H1 (cell line): ENCODE results near the gene PSKH1. TPM values are rescaled to one million over a fixed set of nuclear protein-coding genes. Genes with fewer than 3 reads are reported as not detected.

Experiments
- JUN ChIP-seq: IDR thresholded peaks from 2 replicates; pipeline ENCODE4 v1.6.1; 2011; ENCODE audit warnings: low read depth, mild to moderate bottlenecking, improper control_type of control experiment, low read length
- polyA plus RNA-seq, 7 experiments: library from polyadenylated mRNA; depleted of rRNA in 3 of 7; stranded (reverse) in 5 of 7; unstranded in 2 of 7; fragments of >200 nt in 5 of 7; fragments of 200-250 nt in 2 of 7; gene quantifications; 1 replicate in 5 of 7; 2 replicates in 1 of 7; 4 replicates in 1 of 7; pipeline versions ENCODE4 v1.2.1 to v1.2.3, GENCODE V29; 2011 to 2013; ENCODE audit warnings: missing spikeins in 2 of 7, mixed read lengths in 2 of 7
- total RNA-seq: library from RNA; stranded (reverse); fragmentation: NEBNext Ultra II Directional; extraction: Animal tissue kit (Norgen Biotek cat#: 25700); gene quantifications from 2 replicates; pipeline ENCODE4 v1.2.1, GENCODE V29; 2021
- TF ChIP-seq, protein P1 (sequence below): IDR thresholded peaks from 2 replicates; pipeline ENCODE4 v1.6.1; 2012; ENCODE audit warnings: inconsistent platforms

The PSKH1 gene
- total and polyA plus RNA-seq, 2 of the 8 experiments (the other 6 are each of a cell fraction or from before 2014, with no cell fraction given), result 24.8 to 51.0 TPM

DNA sequence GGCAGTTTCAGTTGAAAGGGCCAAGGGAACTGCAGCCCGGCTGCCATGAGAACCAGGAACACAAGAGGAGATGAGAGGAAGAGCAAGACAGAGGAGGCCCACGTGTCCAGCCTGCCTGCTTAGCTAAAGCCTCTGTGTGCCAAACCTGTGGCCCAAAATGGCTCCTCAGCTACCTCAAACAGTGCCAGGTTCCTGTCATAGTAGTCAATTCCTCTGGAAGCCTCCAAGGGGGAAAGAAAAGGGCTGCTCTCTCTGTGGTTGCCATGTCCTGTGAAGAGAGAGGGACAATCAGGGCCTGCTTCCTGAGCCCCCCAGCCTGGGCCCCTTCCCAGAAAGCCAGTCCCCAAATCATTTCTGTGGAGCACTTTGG is 70.2 kb downstream of the PSKH1 start (continued):
- TF ChIP-seq, protein P1, sequence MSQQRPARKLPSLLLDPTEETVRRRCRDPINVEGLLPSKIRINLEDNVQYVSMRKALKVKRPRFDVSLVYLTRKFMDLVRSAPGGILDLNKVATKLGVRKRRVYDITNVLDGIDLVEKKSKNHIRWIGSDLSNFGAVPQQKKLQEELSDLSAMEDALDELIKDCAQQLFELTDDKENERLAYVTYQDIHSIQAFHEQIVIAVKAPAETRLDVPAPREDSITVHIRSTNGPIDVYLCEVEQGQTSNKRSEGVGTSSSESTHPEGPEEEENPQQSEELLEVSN, result no peak
- no peak for TF ChIP-seq JUN
